GM12878 (cell line): ENCODE data around the gene SUSD6. TPM values are rescaled to one million over a fixed set of nuclear protein-coding genes. Genes with fewer than 3 reads are reported as not detected.

ENCODE experiments used
- ATF7 ChIP-seq: fragments of 450-650 bp; IDR thresholded peaks from 2 replicates; pipeline ENCODE4 v1.6.1; 2016; ENCODE audit warnings: low read depth, mild to moderate bottlenecking
- CBX3 ChIP-seq: fragments of 200-600 bp; sonication (generic); IDR thresholded peaks from 2 replicates; pipeline ENCODE4 v1.6.1; 2016; ENCODE audit warnings: low read depth, borderline replicate concordance
- CHD1 ChIP-seq: IDR thresholded peaks from 2 replicates; pipeline ENCODE4 v1.6.1; 2012; ENCODE audit warnings: low read depth, low read length, improper control_type of control experiment
- CHD4 ChIP-seq: fragments of 200-600 bp; sonication (generic); IDR thresholded peaks from 2 replicates; pipeline ENCODE4 v1.6.1; 2016; ENCODE audit warnings: mild to moderate bottlenecking
- DPF2 ChIP-seq: fragments of 450-650 bp; IDR thresholded peaks from 2 replicates; pipeline ENCODE4 v1.6.1; 2017; ENCODE audit warnings: mild to moderate bottlenecking
- EP300 ChIP-seq, 2 experiments: fragments of 150-350 bp in 1 of 2; IDR thresholded peaks; 2 replicates each; pipeline ENCODE4 v1.6.1; 2011 to 2012; ENCODE audit warnings: low read depth in 2 of 2, low read length in 2 of 2, borderline replicate concordance in 1 of 2, improper control_type of control experiment in 1 of 2, inconsistent platforms in 1 of 2; ENCODE audit not compliant: control insufficient read depth in 1 of 2
- ESRRA ChIP-seq: IDR thresholded peaks from 2 replicates; pipeline ENCODE4 v1.6.1; 2012; ENCODE audit warnings: mild to moderate bottlenecking, low read length, improper control_type of control experiment
- GABPA ChIP-seq: IDR thresholded peaks from 2 replicates; pipeline ENCODE4 v1.6.1; 2014; ENCODE audit warnings: antibody characterized with exemption, low read depth, mild to moderate bottlenecking, inconsistent platforms
- JUND ChIP-seq: IDR thresholded peaks from 2 replicates; pipeline ENCODE4 v1.6.1; 2012; ENCODE audit warnings: low read depth, mild to moderate bottlenecking, low read length, improper control_type of control experiment, moderate library complexity
- MYB ChIP-seq: fragments of 150-350 bp; IDR thresholded peaks from 2 replicates; pipeline ENCODE4 v1.6.1; 2014; ENCODE audit warnings: mild to moderate bottlenecking, low read depth, low read length, borderline replicate concordance
- NFYA ChIP-seq: IDR thresholded peaks from 2 replicates; pipeline ENCODE4 v1.6.1; 2011; ENCODE audit warnings: low read depth, mild to moderate bottlenecking, low read length, improper control_type of control experiment, borderline replicate concordance
- POLR2AphosphoS2 ChIP-seq: IDR thresholded peaks from 2 replicates; pipeline ENCODE4 v1.6.1; 2011; ENCODE audit warnings: low read depth, mild to moderate bottlenecking, low read length, improper control_type of control experiment, moderate library complexity
- RAD21 ChIP-seq: IDR thresholded peaks from 2 replicates; pipeline ENCODE4 v1.6.1; 2011; ENCODE audit warnings: mild to moderate bottlenecking, low read depth, low read length, moderate library complexity; ENCODE audit not compliant: insufficient read depth
- RBBP5 ChIP-seq: fragments of 200-600 bp; sonication (generic); conservative IDR thresholded peaks from 2 replicates; pipeline ENCODE4 v1.6.1; 2016
- RUNX3 ChIP-seq: IDR thresholded peaks from 2 replicates; pipeline ENCODE4 v1.6.1; 2012; ENCODE audit warnings: low read length, inconsistent platforms
- SPI1 ChIP-seq: IDR thresholded peaks from 2 replicates; pipeline ENCODE4 v1.6.1; 2011; ENCODE audit warnings: low read depth, mild to moderate bottlenecking, low read length, moderate library complexity, borderline replicate concordance; ENCODE audit not compliant: insufficient read depth
- SUPT20H ChIP-seq: IDR thresholded peaks from 2 replicates; pipeline ENCODE4 v1.6.1; 2011; ENCODE audit warnings: low read depth, mild to moderate bottlenecking, low read length, moderate library complexity, borderline replicate concordance; ENCODE audit not compliant: control insufficient read depth
- SUZ12 ChIP-seq: fragments of 200-600 bp; sonication (generic); IDR thresholded peaks from one replicate; pipeline ENCODE4 v1.6.1; 2018; ENCODE audit warnings: antibody characterized with exemption, mild to moderate bottlenecking; ENCODE audit not compliant: unreplicated experiment
- TBL1XR1 ChIP-seq: IDR thresholded peaks from 2 replicates; pipeline ENCODE4 v1.6.1; 2012; ENCODE audit warnings: low read depth, low read length, improper control_type of control experiment
- ZNF217 ChIP-seq: fragments of 450-650 bp; IDR thresholded peaks from 2 replicates; pipeline ENCODE4 v1.6.1; 2017; ENCODE audit warnings: antibody characterized with exemption, mild to moderate bottlenecking
- ZNF274 ChIP-seq: IDR thresholded peaks from one replicate; pipeline ENCODE4 v1.8.0; 2011; ENCODE audit not compliant: insufficient read length, insufficient read depth
- polyA plus RNA-seq, 11 experiments: library from polyadenylated mRNA; depleted of rRNA in 4 of 11; unstranded in 6 of 11; stranded (reverse) in 5 of 11; fragments of >200 nt; fragmentation: Nextera tagmentation in 4 of 11; fragmentation: Illumina TruSeq in 1 of 11; extraction: Ambion mirVana in 4 of 11; extraction: Trizol in 1 of 11; gene quantifications; 1 replicate in 1 of 11; 2 replicates in 10 of 11; pipeline versions ENCODE4 v1.2.1 to v1.2.3, GENCODE V29; 2011 to 2016; ENCODE audit warnings: inconsistent platforms in 2 of 11, missing spikeins in 2 of 11, low read depth in 1 of 11
- total RNA-seq, 4 experiments: library from RNA; depleted of rRNA in 3 of 4; stranded (reverse); fragments of >200 nt in 3 of 4; fragmentation: Illumina TruSeq in 1 of 4; extraction: Trizol in 1 of 4; gene quantifications; 2 replicates each; pipeline versions ENCODE4 v1.2.1 to v1.2.3, GENCODE V29; 2013 to 2021
- TF ChIP-seq, protein P1 (sequence below): fragments of 450-650 bp; IDR thresholded peaks from 2 replicates; pipeline ENCODE4 v1.6.1; 2017; ENCODE audit warnings: mild to moderate bottlenecking, low read depth, inconsistent platforms; ENCODE audit not compliant: poor library complexity, severe bottlenecking
- TF ChIP-seq, protein P2 (sequence below): fragments of 450-650 bp; IDR thresholded peaks from 2 replicates; pipeline ENCODE4 v1.6.1; 2017; ENCODE audit warnings: mild to moderate bottlenecking
- TF ChIP-seq, protein P3 (sequence below): fragments of 450-650 bp; IDR thresholded peaks from 2 replicates; pipeline ENCODE4 v1.6.1; 2017; ENCODE audit warnings: low read depth, mild to moderate bottlenecking, moderate library complexity
- TF ChIP-seq, protein P4 (sequence below): fragments of 450-650 bp; IDR thresholded peaks from 2 replicates; pipeline ENCODE4 v1.6.1; 2016; ENCODE audit warnings: mild to moderate bottlenecking

Gene SUSD6
- total and polyA plus RNA-seq, 10 of the 15 experiments (the other 5 are each of a cell fraction or from before 2014, with no cell fraction given): 6.6 to 39.8 (median 20.2) TPM

DNA sequence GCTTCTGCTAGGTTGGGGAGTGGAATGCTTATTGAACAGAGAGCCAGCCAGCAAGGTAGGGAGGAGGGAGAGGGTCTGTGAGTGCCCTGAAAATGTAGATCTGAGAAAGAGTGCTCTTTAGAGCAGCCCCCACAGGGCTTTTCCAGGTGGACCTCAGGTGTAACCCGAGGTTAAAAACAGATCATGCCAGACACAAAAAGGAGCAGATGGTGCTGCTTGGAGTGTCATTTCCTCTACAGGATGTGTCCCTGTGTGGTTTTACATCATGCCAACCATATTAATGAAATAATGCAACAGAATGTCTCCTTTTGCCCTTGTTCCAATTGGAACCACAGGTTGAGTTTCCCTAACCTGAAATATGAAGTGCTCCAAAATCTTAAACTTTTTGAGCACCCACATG lies 6.4 kb downstream of the SUSD6 start (continued):
- TF ChIP-seq SUPT20H (no peak), EP300 (IDR thresholded peaks at IDR 0.05; ENCODE audit: borderline replicate concordance in 1 of 2, control insufficient read depth in 1 of 2, low read depth in 2 of 2, low read length in 2 of 2) (no peak), ZNF274 (no peak), SPI1 (no peak), RBBP5 (no peak), SUZ12 (no peak), MYB (no peak), ZNF217 (no peak), TBL1XR1 (0 out of 2 replicates have a peak, but pooled peaks have one; percentile 28), NFYA (no peak), POLR2AphosphoS2 (no peak), RAD21 (no peak), ATF7 (no peak), GABPA (no peak), CHD4 (no peak), ESRRA (no peak), CBX3 (no peak), DPF2 (no peak), JUND (no peak), RUNX3 (peak; percentile 49), CHD1 (no peak)
- TF ChIP-seq, protein P1, sequence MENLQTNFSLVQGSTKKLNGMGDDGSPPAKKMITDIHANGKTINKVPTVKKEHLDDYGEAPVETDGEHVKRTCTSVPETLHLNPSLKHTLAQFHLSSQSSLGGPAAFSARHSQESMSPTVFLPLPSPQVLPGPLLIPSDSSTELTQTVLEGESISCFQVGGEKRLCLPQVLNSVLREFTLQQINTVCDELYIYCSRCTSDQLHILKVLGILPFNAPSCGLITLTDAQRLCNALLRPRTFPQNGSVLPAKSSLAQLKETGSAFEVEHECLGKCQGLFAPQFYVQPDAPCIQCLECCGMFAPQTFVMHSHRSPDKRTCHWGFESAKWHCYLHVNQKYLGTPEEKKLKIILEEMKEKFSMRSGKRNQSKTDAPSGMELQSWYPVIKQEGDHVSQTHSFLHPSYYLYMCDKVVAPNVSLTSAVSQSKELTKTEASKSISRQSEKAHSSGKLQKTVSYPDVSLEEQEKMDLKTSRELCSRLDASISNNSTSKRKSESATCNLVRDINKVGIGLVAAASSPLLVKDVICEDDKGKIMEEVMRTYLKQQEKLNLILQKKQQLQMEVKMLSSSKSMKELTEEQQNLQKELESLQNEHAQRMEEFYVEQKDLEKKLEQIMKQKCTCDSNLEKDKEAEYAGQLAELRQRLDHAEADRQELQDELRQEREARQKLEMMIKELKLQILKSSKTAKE: no peak
- TF ChIP-seq, protein P2, sequence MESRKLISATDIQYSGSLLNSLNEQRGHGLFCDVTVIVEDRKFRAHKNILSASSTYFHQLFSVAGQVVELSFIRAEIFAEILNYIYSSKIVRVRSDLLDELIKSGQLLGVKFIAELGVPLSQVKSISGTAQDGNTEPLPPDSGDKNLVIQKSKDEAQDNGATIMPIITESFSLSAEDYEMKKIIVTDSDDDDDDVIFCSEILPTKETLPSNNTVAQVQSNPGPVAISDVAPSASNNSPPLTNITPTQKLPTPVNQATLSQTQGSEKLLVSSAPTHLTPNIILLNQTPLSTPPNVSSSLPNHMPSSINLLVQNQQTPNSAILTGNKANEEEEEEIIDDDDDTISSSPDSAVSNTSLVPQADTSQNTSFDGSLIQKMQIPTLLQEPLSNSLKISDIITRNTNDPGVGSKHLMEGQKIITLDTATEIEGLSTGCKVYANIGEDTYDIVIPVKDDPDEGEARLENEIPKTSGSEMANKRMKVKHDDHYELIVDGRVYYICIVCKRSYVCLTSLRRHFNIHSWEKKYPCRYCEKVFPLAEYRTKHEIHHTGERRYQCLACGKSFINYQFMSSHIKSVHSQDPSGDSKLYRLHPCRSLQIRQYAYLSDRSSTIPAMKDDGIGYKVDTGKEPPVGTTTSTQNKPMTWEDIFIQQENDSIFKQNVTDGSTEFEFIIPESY: no peak
- TF ChIP-seq, protein P3, sequence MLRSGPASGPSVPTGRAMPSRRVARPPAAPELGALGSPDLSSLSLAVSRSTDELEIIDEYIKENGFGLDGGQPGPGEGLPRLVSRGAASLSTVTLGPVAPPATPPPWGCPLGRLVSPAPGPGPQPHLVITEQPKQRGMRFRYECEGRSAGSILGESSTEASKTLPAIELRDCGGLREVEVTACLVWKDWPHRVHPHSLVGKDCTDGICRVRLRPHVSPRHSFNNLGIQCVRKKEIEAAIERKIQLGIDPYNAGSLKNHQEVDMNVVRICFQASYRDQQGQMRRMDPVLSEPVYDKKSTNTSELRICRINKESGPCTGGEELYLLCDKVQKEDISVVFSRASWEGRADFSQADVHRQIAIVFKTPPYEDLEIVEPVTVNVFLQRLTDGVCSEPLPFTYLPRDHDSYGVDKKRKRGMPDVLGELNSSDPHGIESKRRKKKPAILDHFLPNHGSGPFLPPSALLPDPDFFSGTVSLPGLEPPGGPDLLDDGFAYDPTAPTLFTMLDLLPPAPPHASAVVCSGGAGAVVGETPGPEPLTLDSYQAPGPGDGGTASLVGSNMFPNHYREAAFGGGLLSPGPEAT: 0 out of 2 replicates have a peak, but pooled peaks have one; percentile 9
- TF ChIP-seq, protein P4, sequence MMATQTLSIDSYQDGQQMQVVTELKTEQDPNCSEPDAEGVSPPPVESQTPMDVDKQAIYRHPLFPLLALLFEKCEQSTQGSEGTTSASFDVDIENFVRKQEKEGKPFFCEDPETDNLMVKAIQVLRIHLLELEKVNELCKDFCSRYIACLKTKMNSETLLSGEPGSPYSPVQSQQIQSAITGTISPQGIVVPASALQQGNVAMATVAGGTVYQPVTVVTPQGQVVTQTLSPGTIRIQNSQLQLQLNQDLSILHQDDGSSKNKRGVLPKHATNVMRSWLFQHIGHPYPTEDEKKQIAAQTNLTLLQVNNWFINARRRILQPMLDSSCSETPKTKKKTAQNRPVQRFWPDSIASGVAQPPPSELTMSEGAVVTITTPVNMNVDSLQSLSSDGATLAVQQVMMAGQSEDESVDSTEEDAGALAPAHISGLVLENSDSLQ: no peak
